Measurements from ENCODE around the gene OSGIN1. TPM values are rescaled to one million over a fixed set of nuclear protein-coding genes. Genes with fewer than 3 reads are reported as not detected.

OSGIN1 gene
- polyA plus RNA-seq, 3 donors = 1.8 to 4.0 (median 2.0) TPM

GRCh38 chr16:83955218-83956130 is 2.4 kb downstream of the OSGIN1 start:
- Mint-ChIP-seq H3K4me3 (peak overlapping the region in 1 of 2 donors; percentile 85), H3K36me3 (peaks cover 21 to 27% of the 10 kb centered on the region in 2 donors), H3K9me3 (no peaks in the 10 kb centered on the region), H3K4me1 (peaks cover 24% of the 10 kb centered on the region), H3K27ac (peak overlapping the region in 1 of 7 donors; percentile 45), H3K27me3 (ENCODE audit: low read depth in 3 of 3) (peaks cover 8 to 20% (median 10%) of the 10 kb centered on the region in 3 donors)
- peaks cover 26 to 30% of the 10 kb centered on the region in 2 donors for H3K4me1 ChIP-seq (ENCODE audit: control insufficient read depth in 1 of 2, insufficient read depth in 2 of 2, low read length in 2 of 2)
- H3K27ac ChIP-seq (ENCODE audit: low read depth in 1 of 2, low read length in 2 of 2) = no peak overlapping the region
- no peak for DNase-seq
- 74% methylated on average over 13 of the region's 23 CpGs for WGBS (ENCODE audit: insufficient coverage)
- no peak for TF ChIP-seq CTCF (IDR thresholded peaks at IDR 0.05)
- no peak overlapping the region for H3K4me3 ChIP-seq (replicated peaks in 1 of 3; ENCODE audit: low read depth in 2 of 3, low read length in 3 of 3)
- H3K27me3 ChIP-seq (ENCODE audit: control insufficient read depth in 2 of 2, insufficient read depth in 2 of 2, low read length in 2 of 2) = no peaks in the 10 kb centered on the region
- H3K9ac ChIP-seq (ENCODE audit: insufficient read depth, low read length, poor library complexity, severe bottlenecking) = no peak overlapping the region
- no peaks in the 10 kb centered on the region for H3K9me3 ChIP-seq (replicated peaks in 1 of 2; ENCODE audit: control insufficient read depth in 1 of 2, insufficient read depth in 1 of 2, low read length in 2 of 2)
- H2AFZ ChIP-seq (ENCODE audit: insufficient read depth, low read depth, low read length, poor library complexity, severe bottlenecking) = no peak overlapping the region
- no peaks in the 10 kb centered on the region for H3K79me2 ChIP-seq (ENCODE audit: insufficient read depth, low read length)
- intact Hi-C loops (cut with micrococcal nuclease) = loop anchor here in 1 of 2 donors (2.0 kb wide), 1 partner anchor 109 kb away; no protein-coding TSS in a partner anchor
- H4K20me1 ChIP-seq (ENCODE audit: insufficient read depth, low read length) = no peaks in the 10 kb centered on the region
- no peak overlapping the region for H3K4me2 ChIP-seq (replicated peaks; ENCODE audit: extremely low read depth, low read length, poor library complexity, severe bottlenecking)
- H3K36me3 ChIP-seq (replicated peaks in 1 of 2; ENCODE audit: control insufficient read depth in 1 of 2, insufficient read depth in 2 of 2, low read length in 2 of 2) = peaks cover 6 to 12% of the 10 kb centered on the region in 2 donors

- Histone ChIP-seq H4K20me1 (ENCODE audit: insufficient read depth, low read length) (no peaks in the 10 kb centered on the region), H3K4me2 (replicated peaks; ENCODE audit: extremely low read depth, low read length, poor library complexity, severe bottlenecking) (no peak overlapping the region), H3K27ac (ENCODE audit: low read depth in 1 of 2, low read length in 2 of 2) (no peak overlapping the region), H3K9ac (ENCODE audit: insufficient read depth, low read length, poor library complexity, severe bottlenecking) (no peak overlapping the region), H3K4me3 (replicated peaks in 1 of 3; ENCODE audit: low read depth in 2 of 3, low read length in 3 of 3) (no peak overlapping the region), H3K79me2 (ENCODE audit: insufficient read depth, low read length) (no peaks in the 10 kb centered on the region), H2AFZ (ENCODE audit: insufficient read depth, low read depth, low read length, poor library complexity, severe bottlenecking) (no peak overlapping the region), H3K4me1 (ENCODE audit: control insufficient read depth in 1 of 2, insufficient read depth in 2 of 2, low read length in 2 of 2) (peaks cover 26 to 30% of the 10 kb centered on the region in 2 donors), H3K9me3 (replicated peaks in 1 of 2; ENCODE audit: control insufficient read depth in 1 of 2, insufficient read depth in 1 of 2, low read length in 2 of 2) (no peaks in the 10 kb centered on the region), H3K27me3 (ENCODE audit: control insufficient read depth in 2 of 2, insufficient read depth in 2 of 2, low read length in 2 of 2) (no peaks in the 10 kb centered on the region), H3K36me3 (replicated peaks in 1 of 2; ENCODE audit: control insufficient read depth in 1 of 2, insufficient read depth in 2 of 2, low read length in 2 of 2) (peaks cover 9 to 12% of the 10 kb centered on the region in 2 donors)
- DNase-seq = peak; percentile 72 to 79 (median 75)
- Mint-ChIP-seq H3K4me3 (no peak overlapping the region), H3K36me3 (peaks cover 30 to 39% of the 10 kb centered on the region in 2 donors), H3K27me3 (ENCODE audit: low read depth in 3 of 3) (peaks cover 9 to 23% (median 10%) of the 10 kb centered on the region in 3 donors), H3K27ac (peak overlapping the region in 1 of 7 donors; percentile 28), H3K9me3 (peaks cover 0 to 2% (median 0%) of the 10 kb centered on the region in 7 donors), H3K4me1 (peaks cover 24% of the 10 kb centered on the region)
- intact Hi-C loops (cut with micrococcal nuclease) = loop anchor here in 1 of 2 donors (2.0 kb wide), 1 partner anchor 108 kb away; no protein-coding TSS in a partner anchor
- WGBS (ENCODE audit: insufficient coverage) = 57% methylated on average over 20 of the region's 22 CpGs
- peak; percentile 90 for TF ChIP-seq CTCF (IDR thresholded peaks at IDR 0.05)
Measured at GRCh38 chr16:83956336-83957289, 3.6 kb downstream of the OSGIN1 start.

Measured in CD14-positive monocyte (primary cell).